ENCODE measurements around the gene RPS6KA6.

The RPS6KA6 gene

GRCh38 chrX:84187533-84188319 lies at the start of gene RPS6KA6:
Gene RPS6KA6, minus strand, starts transcription at chrX:84188199. Its CDS starts 300 bp downstream, at chrX:84187899.
- DNase-seq (ENCODE audit: low read depth in 2 of 2), result no peak

- no peak for DNase-seq (ENCODE audit: low read depth in 2 of 2)
These were observed 36.7 kb upstream of the RPS6KA6 start for GRCh38 chrX:84224741-84225140.

- DNase-seq (ENCODE audit: low read depth in 2 of 2), result no peak
These were observed 35.3 kb upstream of the RPS6KA6 start for GRCh38 chrX:84223261-84223660.

- DNase-seq (ENCODE audit: low read depth in 2 of 2), result no peak
These were observed 33.2 kb upstream of the RPS6KA6 start for GRCh38 chrX:84221181-84221580.

- no peak for DNase-seq (ENCODE audit: low read depth in 2 of 2)
These were observed 31.6 kb upstream of the RPS6KA6 start for GRCh38 chrX:84219551-84219950.

- no peak for DNase-seq (ENCODE audit: low read depth in 2 of 2)
These were observed 30.7 kb upstream of the RPS6KA6 start for GRCh38 chrX:84218726-84219125.

GRCh38 chrX:84216881-84217280 lies 28.9 kb upstream of the RPS6KA6 start:
- DNase-seq (ENCODE audit: low read depth in 2 of 2), result no peak

GRCh38 chrX:84216406-84216805 lies 28.4 kb upstream of the RPS6KA6 start:
- DNase-seq (ENCODE audit: low read depth in 2 of 2), result no peak

GRCh38 chrX:84205276-84205675 lies 17.3 kb upstream of the RPS6KA6 start:
- no peak for DNase-seq (ENCODE audit: low read depth in 2 of 2)

GRCh38 chrX:84199688-84200087 lies 11.7 kb upstream of the RPS6KA6 start:
- DNase-seq (ENCODE audit: low read depth in 2 of 2), result no peak

- no peak for DNase-seq (ENCODE audit: low read depth in 2 of 2)
These were observed 9.6 kb upstream of the RPS6KA6 start for GRCh38 chrX:84197550-84197949.

- DNase-seq (ENCODE audit: low read depth in 2 of 2), result no peak
These were observed 4.0 kb upstream of the RPS6KA6 start for GRCh38 chrX:84192006-84192405.

- no peak for DNase-seq (ENCODE audit: low read depth in 2 of 2)
These were observed 1.1 kb upstream of the RPS6KA6 start for GRCh38 chrX:84189125-84189524.

GRCh38 chrX:84188320-84188834 lies 378 bp upstream of the RPS6KA6 start:
- no peak for DNase-seq (ENCODE audit: low read depth in 2 of 2)

GRCh38 chrX:84186603-84187532 lies 1.1 kb downstream of the RPS6KA6 start:
- DNase-seq (ENCODE audit: low read depth in 2 of 2), result no peak

GRCh38 chrX:84182516-84182915 lies 5.5 kb downstream of the RPS6KA6 start:
- no peak for DNase-seq (ENCODE audit: low read depth in 2 of 2)

GRCh38 chrX:84175958-84176357 lies 12.0 kb downstream of the RPS6KA6 start:
- no peak for DNase-seq (ENCODE audit: low read depth in 2 of 2)

- no peak for DNase-seq (ENCODE audit: low read depth in 2 of 2)
These were observed 12.7 kb downstream of the RPS6KA6 start for GRCh38 chrX:84175274-84175673.

GRCh38 chrX:84174348-84174747 lies 13.7 kb downstream of the RPS6KA6 start:
- no peak for DNase-seq (ENCODE audit: low read depth in 2 of 2)

- DNase-seq (ENCODE audit: low read depth in 2 of 2), result no peak
These were observed 17.1 kb downstream of the RPS6KA6 start for GRCh38 chrX:84170931-84171330.

- DNase-seq (ENCODE audit: low read depth in 2 of 2), result no peak
These were observed 19.4 kb downstream of the RPS6KA6 start for GRCh38 chrX:84168574-84168973.

- no peak for DNase-seq (ENCODE audit: low read depth in 2 of 2)
These were observed 19.9 kb downstream of the RPS6KA6 start for GRCh38 chrX:84168095-84168494.

GRCh38 chrX:84165711-84166110 lies 22.3 kb downstream of the RPS6KA6 start:
- DNase-seq (ENCODE audit: low read depth in 2 of 2), result no peak

All from stimulated activated CD8-positive, alpha-beta memory T cell treated with anti-CD3 and anti-CD28 coated beads, Interleukin-2, amount 100 ng/mL, for 48 hours (primary cell).